ENCODE results near the gene TPCN1. TPM values are rescaled to one million over a fixed set of nuclear protein-coding genes. Genes with fewer than 3 reads are reported as not detected.

The TPCN1 gene
- total RNA-seq, 3 donors from 2014 or later = 46.9 to 71.7 (median 59.5) TPM

GRCh38 chr12:113222730-113223531, 1.7 kb downstream of the TPCN1 start:
- Histone ChIP-seq H3K4me3 (peak overlapping the region; percentile 86 to 98 (median 95)), H3K36me3 (no peaks in the 10 kb centered on the region), H3K9me3 (no peaks in the 10 kb centered on the region), H3K4me1 (peaks cover 0 to 15% of the 10 kb centered on the region in 2 donors), H3K27me3 (no peaks in the 10 kb centered on the region), H3K27ac (peak overlapping the region; percentile 96)
- intact Hi-C loops (cut with DNase I; ENCODE audit: low total_unique reads) = loop anchor here (5.0 to 10.0 kb wide), 2 partner anchors 729 to 1378 kb away; partner anchors contain the start of gene MAPKAPK5
- DNase-seq (ENCODE audit: low spot score in 2 of 2) = peak; percentile 68 to 79
- TF ChIP-seq CTCF (IDR thresholded peaks at IDR 0.05) (no peak), POLR2A (IDR thresholded peaks at IDR 0.05) (no peak), POLR2AphosphoS5 (IDR thresholded peaks at IDR 0.05) (peak; percentile 56 to 86 (median 83))

DNA sequence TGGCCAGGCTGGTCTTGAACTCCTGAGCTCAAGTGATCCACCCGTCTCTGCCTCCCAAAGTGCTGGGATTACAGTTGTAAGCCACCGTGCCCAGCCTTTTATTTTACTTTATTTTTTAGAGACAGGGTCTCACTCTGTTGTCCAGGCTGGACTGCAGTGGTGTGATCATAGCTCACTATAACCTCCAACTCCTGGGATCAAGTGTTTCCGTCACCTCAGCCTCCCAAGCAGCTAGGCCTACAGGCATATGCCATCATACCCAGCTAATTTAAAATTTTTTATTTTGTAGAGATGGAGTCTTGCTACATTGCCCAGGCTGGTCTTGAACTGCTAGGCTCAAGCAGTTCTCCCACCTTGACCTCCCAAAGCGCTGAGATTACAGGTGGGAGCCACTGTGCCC, 3.7 kb downstream of the TPCN1 start:
- Histone ChIP-seq H3K4me1 (peaks cover 0 to 15% of the 10 kb centered on the region in 2 donors), H3K27me3 (no peaks in the 10 kb centered on the region), H3K36me3 (no peaks in the 10 kb centered on the region), H3K4me3 (no peak overlapping the region), H3K27ac (peak overlapping the region in 1 of 2 donors; percentile 96), H3K9me3 (no peaks in the 10 kb centered on the region)
- no peak for DNase-seq (ENCODE audit: low spot score in 2 of 2)
- intact Hi-C loops (cut with DNase I; ENCODE audit: low total_unique reads) = loop anchor here (5.0 to 10.0 kb wide), 2 partner anchors 727 to 1380 kb away; partner anchors contain the start of gene MAPKAPK5
- no peak for TF ChIP-seq POLR2A (IDR thresholded peaks at IDR 0.05)
- no peak for TF ChIP-seq CTCF (IDR thresholded peaks at IDR 0.05)
- no peak for TF ChIP-seq POLR2AphosphoS5 (IDR thresholded peaks at IDR 0.05)

DNA sequence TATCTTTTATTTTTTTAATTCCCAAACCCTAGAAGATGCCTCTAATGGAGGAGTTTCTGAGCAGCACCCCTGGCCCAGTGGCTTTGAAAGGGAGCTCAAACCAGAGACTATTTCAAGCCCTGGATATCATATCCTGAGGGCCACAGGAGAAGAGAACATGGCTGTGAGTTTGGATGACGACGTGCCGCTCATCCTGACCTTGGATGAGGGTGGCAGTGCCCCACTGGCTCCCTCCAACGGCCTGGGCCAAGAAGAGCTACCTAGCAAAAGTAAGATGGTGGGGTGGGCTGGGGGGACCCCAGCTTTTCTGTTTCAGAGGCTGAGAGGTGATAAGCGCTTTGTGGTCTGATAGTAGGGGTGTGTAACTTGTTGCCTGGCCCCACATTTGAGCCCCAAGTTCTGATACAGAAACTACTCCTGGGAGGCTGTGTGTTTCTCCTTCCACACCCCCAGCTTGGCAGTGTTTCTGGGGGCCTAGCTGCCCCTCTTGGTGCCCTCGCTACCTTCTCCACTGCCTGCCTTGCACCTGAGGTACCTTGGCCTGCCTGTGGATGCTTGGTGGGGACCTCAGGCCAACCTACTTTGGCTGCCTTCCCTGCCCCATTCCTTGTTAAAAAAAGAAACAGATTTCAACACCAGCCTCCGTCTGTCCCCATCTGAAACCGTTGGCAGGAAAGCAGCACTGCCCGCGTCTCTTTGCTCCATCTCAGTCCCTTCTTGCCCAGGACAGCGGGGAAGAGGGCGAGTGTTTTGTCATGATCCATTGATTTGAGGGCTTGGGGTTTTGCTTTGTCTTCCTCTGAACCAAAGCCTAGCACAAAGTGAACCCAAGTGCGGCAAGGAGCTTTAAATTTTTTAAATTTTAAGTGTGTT, 5.7 kb downstream of the TPCN1 start:
- DNase-seq (ENCODE audit: low spot score in 2 of 2) = peak in 1 of 2 donors; percentile 64
- Histone ChIP-seq H3K9me3 (no peaks in the 10 kb centered on the region), H3K4me3 (no peak overlapping the region), H3K27me3 (no peaks in the 10 kb centered on the region), H3K27ac (peak overlapping the region; percentile 4 to 56), H3K36me3 (no peaks in the 10 kb centered on the region), H3K4me1 (peaks cover 0 to 15% of the 10 kb centered on the region in 2 donors)
- intact Hi-C loops (cut with DNase I; ENCODE audit: low total_unique reads) = loop anchor here (10.0 kb wide), 1 partner anchor 1382 kb away; the partner anchor contains the start of gene MAPKAPK5
- TF ChIP-seq POLR2A (IDR thresholded peaks at IDR 0.05) = no peak
- no peak for TF ChIP-seq CTCF (IDR thresholded peaks at IDR 0.05)
- no peak for TF ChIP-seq POLR2AphosphoS5 (IDR thresholded peaks at IDR 0.05)

- intact Hi-C loops (cut with DNase I; ENCODE audit: low total_unique reads) = loop anchor here (10.0 kb wide), 1 partner anchor 1383 kb away; the partner anchor contains the start of gene MAPKAPK5
- H3K36me3 ChIP-seq = no peaks in the 10 kb centered on the region
- no peak for TF ChIP-seq CTCF (IDR thresholded peaks at IDR 0.05)
- TF ChIP-seq POLR2AphosphoS5 (IDR thresholded peaks at IDR 0.05) = no peak
- TF ChIP-seq POLR2A (IDR thresholded peaks at IDR 0.05) = no peak
Measured at GRCh38 chr12:113227686-113228391, 6.6 kb downstream of the TPCN1 start.

More at GRCh38 chr12:113227686-113228391, 6.6 kb downstream of the TPCN1 start:
- Histone ChIP-seq H3K9me3 (no peaks in the 10 kb centered on the region), H3K27me3 (no peaks in the 10 kb centered on the region), H3K4me1 (peaks cover 0 to 10% of the 10 kb centered on the region in 2 donors), H3K27ac (peak overlapping the region; percentile 56 to 67), H3K4me3 (no peak overlapping the region)
- no peak for DNase-seq (ENCODE audit: low spot score in 2 of 2)

Measured in breast epithelium (tissue), 4 donors.